GM23338 (cell line): ENCODE data around the gene THADA. TPM values are rescaled to one million over a fixed set of nuclear protein-coding genes. Genes with fewer than 3 reads are reported as not detected.
A peak's percentile ranks its signal among the peaks of the same experiment; 100 is the strongest.

ENCODE experiments used
- ATAC-seq: fragments of 200-7000 bp; cut with Tn5 transposase; 3 replicates; pipeline ENCODE4 v1.9.1; 2020
- DNase-seq: peaks from one replicate; pipeline ENCODE4 v3.0.0-alpha.2; 2015; ENCODE audit warnings: low spot score
- H2AFZ ChIP-seq: fragments of 200-600 bp; sonication (generic); 2 replicates; pipeline ENCODE4 v1.8.0; 2016; ENCODE audit warnings: antibody characterized with exemption, mild to moderate bottlenecking, moderate library complexity
- H3F3A ChIP-seq: fragments of 200-600 bp; sonication (generic); replicated peaks from 2 replicates; pipeline ENCODE4 v1.8.0; 2017; ENCODE audit warnings: antibody characterized with exemption, mixed run types, low read depth
- H3K27ac ChIP-seq: fragments of 200-600 bp; sonication (generic); 2 replicates; pipeline ENCODE4 v1.6.1; 2016; ENCODE audit warnings: low read depth
- H3K27me3 ChIP-seq: fragments of 200-600 bp; sonication (generic); 2 replicates; pipeline ENCODE4 v1.8.0; 2016; ENCODE audit warnings: mild to moderate bottlenecking, mixed run types, moderate library complexity; ENCODE audit not compliant: insufficient read depth
- H3K36me3 ChIP-seq: fragments of 200-600 bp; sonication (generic); 2 replicates; pipeline ENCODE4 v1.8.0; 2016; ENCODE audit warnings: mild to moderate bottlenecking; ENCODE audit not compliant: insufficient read depth
- H3K4me1 ChIP-seq: fragments of 200-600 bp; sonication (generic); 2 replicates; pipeline ENCODE4 v1.8.0; 2016; ENCODE audit warnings: mild to moderate bottlenecking, moderate library complexity; ENCODE audit not compliant: insufficient read depth
- H3K4me2 ChIP-seq: fragments of 200-600 bp; sonication (generic); 2 replicates; pipeline ENCODE4 v1.7.1; 2017; ENCODE audit warnings: mixed run types
- H3K4me3 ChIP-seq: fragments of 200-600 bp; sonication (generic); 2 replicates; pipeline ENCODE4 v1.6.1; 2016; ENCODE audit warnings: mixed run types
- H3K79me2 ChIP-seq: fragments of 200-600 bp; sonication (generic); replicated peaks from 2 replicates; pipeline ENCODE4 v1.8.0; 2017; ENCODE audit warnings: mild to moderate bottlenecking; ENCODE audit not compliant: insufficient read depth
- H3K9me2 ChIP-seq: fragments of 200-600 bp; sonication (generic); 2 replicates; pipeline ENCODE4 v1.8.0; 2017; ENCODE audit not compliant: insufficient read depth
- H4K20me1 ChIP-seq: fragments of 200-600 bp; sonication (generic); replicated peaks from 2 replicates; pipeline ENCODE4 v1.8.0; 2017; ENCODE audit warnings: mild to moderate bottlenecking; ENCODE audit not compliant: insufficient read depth
- H3K27ac Mint-ChIP-seq: 2 replicates; pipeline ENCODE4 v1.8.0; 2020; ENCODE audit warnings: inconsistent platforms, mild to moderate bottlenecking, moderate library complexity, mixed read lengths
- H3K27me3 Mint-ChIP-seq: 3 replicates; pipeline ENCODE4 v1.8.0; 2022; ENCODE audit warnings: low read depth, mild to moderate bottlenecking, moderate library complexity, mixed read lengths, inconsistent platforms; ENCODE audit not compliant: insufficient read depth, poor library complexity
- H3K36me3 Mint-ChIP-seq: 3 replicates; pipeline ENCODE4 v1.8.0; 2021; ENCODE audit warnings: low read depth, mild to moderate bottlenecking, inconsistent platforms, moderate library complexity, mixed read lengths
- H3K4me1 Mint-ChIP-seq: 3 replicates; pipeline ENCODE4 v1.8.0; 2020; ENCODE audit warnings: mild to moderate bottlenecking, inconsistent platforms, mixed read lengths
- H3K4me3 Mint-ChIP-seq: 3 replicates; pipeline ENCODE4 v1.8.0; 2021; ENCODE audit warnings: moderate library complexity, mild to moderate bottlenecking, inconsistent platforms, mixed read lengths
- H3K9me3 Mint-ChIP-seq: 3 replicates; pipeline ENCODE4 v1.8.0; 2020; ENCODE audit warnings: moderate library complexity, mild to moderate bottlenecking, inconsistent platforms, mixed read lengths
- CTCF ChIP-seq, 2 experiments: fragments of 200-600 bp in 1 of 2; sonication (generic) in 1 of 2; conservative IDR thresholded peaks; 2 replicates each; pipeline versions ENCODE4 v1.5.1 to v1.6.1; 2016 to 2017; ENCODE audit warnings: antibody characterized with exemption in 2 of 2, low read depth in 2 of 2, mild to moderate bottlenecking in 2 of 2, moderate library complexity in 1 of 2
- ETS1 ChIP-seq: IDR thresholded peaks from 2 replicates; pipeline ENCODE4 v1.6.1; 2016; ENCODE audit warnings: antibody characterized with exemption
- EZH2phosphoT487 ChIP-seq: fragments of 200-600 bp; sonication (generic); IDR thresholded peaks from one replicate; pipeline ENCODE4 v1.8.1; 2018; ENCODE audit warnings: antibody characterized with exemption; ENCODE audit not compliant: unreplicated experiment
- JUNB ChIP-seq: IDR thresholded peaks from one replicate; pipeline ENCODE4 v1.6.1; 2016; ENCODE audit warnings: antibody characterized with exemption; ENCODE audit not compliant: unreplicated experiment
- REST ChIP-seq: IDR thresholded peaks from one replicate; pipeline ENCODE4 v1.6.1; 2018; ENCODE audit warnings: antibody characterized with exemption; ENCODE audit not compliant: unreplicated experiment
- STAT1 ChIP-seq: IDR thresholded peaks from one replicate; pipeline ENCODE4 v1.6.1; 2016; ENCODE audit warnings: antibody characterized with exemption; ENCODE audit not compliant: unreplicated experiment
- polyA plus RNA-seq: library from polyadenylated mRNA; unstranded; fragments of >200 nt; fragmentation: Nextera tagmentation; extraction: Ambion mirVana; gene quantifications from 2 replicates; pipeline ENCODE4 v1.2.1, GENCODE V29; 2016
- total RNA-seq: library from RNA; depleted of rRNA; stranded (reverse); fragments of >200 nt; shearing (Covaris generic); gene quantifications from 2 replicates; pipeline ENCODE4 v1.2.3, GENCODE V29; 2014

The THADA gene
- total and polyA plus RNA-seq, 2 experiments from 2014 or later, result 17.0 to 30.7 TPM

- Histone ChIP-seq H3K27me3 (no peaks in the 10 kb centered on the region), H3F3A (no peaks in the 10 kb centered on the region), H3K9me2 (no peaks in the 10 kb centered on the region), H3K36me3 (no peaks in the 10 kb centered on the region), H3K4me1 (peaks cover 16% of the 10 kb centered on the region), H3K27ac (no peak overlapping the region), H4K20me1 (no peaks in the 10 kb centered on the region), H3K4me2 (no peak overlapping the region), H2AFZ (no peak overlapping the region), H3K79me2 (no peaks in the 10 kb centered on the region), H3K4me3 (no peak overlapping the region)
- TF ChIP-seq ETS1 (no peak), JUNB (no peak), EZH2phosphoT487 (no peak), STAT1 (no peak), CTCF (conservative IDR thresholded peaks at IDR 0.05; ENCODE audit: low read depth in 2 of 2) (no peak)
- Mint-ChIP-seq H3K4me1 (peaks cover 13% of the 10 kb centered on the region; the same call in 2 of the 3 replicates), H3K27ac (peak overlapping the region; percentile 17; the same call in 1 of the 2 replicates), H3K9me3 (no peaks in the 10 kb centered on the region), H3K27me3 (peaks cover 3% of the 10 kb centered on the region), H3K36me3 (no peaks in the 10 kb centered on the region), H3K4me3 (no peak overlapping the region)
- DNase-seq (no peak), ATAC-seq (no peak)
Measured at GRCh38 chr2:43486603-43487002, 109.2 kb downstream of the THADA start.

- Histone ChIP-seq H3K27ac (no peak overlapping the region), H3K9me2 (no peaks in the 10 kb centered on the region), H4K20me1 (no peaks in the 10 kb centered on the region), H3K27me3 (no peaks in the 10 kb centered on the region), H3K79me2 (no peaks in the 10 kb centered on the region), H3K4me2 (no peak overlapping the region), H3K4me1 (no peaks in the 10 kb centered on the region), H3F3A (no peaks in the 10 kb centered on the region), H2AFZ (no peak overlapping the region), H3K4me3 (no peak overlapping the region), H3K36me3 (no peaks in the 10 kb centered on the region)
- no peaks in the 10 kb centered on the region for H3K9me3 Mint-ChIP-seq
- H3K4me1 Mint-ChIP-seq, result no peaks in the 10 kb centered on the region; the same call in 1 of the 3 replicates
- peak; percentile 53 for ATAC-seq
- H3K27me3 Mint-ChIP-seq, result peaks cover 3% of the 10 kb centered on the region
- H3K36me3 Mint-ChIP-seq, result no peaks in the 10 kb centered on the region
- no peak overlapping the region for H3K27ac Mint-ChIP-seq
- peak; percentile 90 for DNase-seq
- H3K4me3 Mint-ChIP-seq, result no peak overlapping the region
- TF ChIP-seq ETS1 (no peak), REST (no peak), JUNB (no peak)
Measured at GRCh38 chr2:43484323-43484930, 111.4 kb downstream of the THADA start.
